NCI-H526 (cell line): Measurements from ENCODE around the gene PCDHGB7.
"Not testable (repeated sequence)": the region's sequence is repeated elsewhere in the genome, so short reads cannot be mapped to it uniquely, and the experiment has no call there.

Experiments
- DNase-seq, 2 experiments: peaks; one replicate each; lab custom pipeline; 2025; lab: John Stamatoyannopoulos, UW

Gene PCDHGB7

GRCh38 chr5:141397756-141398551 is 19.5 kb upstream of the PCDHGB7 start, which contains the start of gene PCDHGB5:
PCDHGB5 (plus strand) TSS chr5:141397947; CDS start chr5:141398128, 181 bp downstream.
- DNase-seq = not testable (repeated sequence)

GRCh38 chr5:141398608-141399007 is 18.9 kb upstream of the PCDHGB7 start:
- DNase-seq = no peak

GRCh38 chr5:141399555-141400258 is 17.8 kb upstream of the PCDHGB7 start:
- DNase-seq = no peak

GRCh38 chr5:141402553-141403243 is 14.8 kb upstream of the PCDHGB7 start, which contains the start of gene PCDHGA9:
PCDHGA9 (plus strand) TSS chr5:141402778; CDS start chr5:141402953, 175 bp downstream.
- DNase-seq = peak; percentile 6 to 52

GRCh38 chr5:141403387-141403786 is 14.1 kb upstream of the PCDHGB7 start:
- no peak for DNase-seq

GRCh38 chr5:141407790-141408505 is 9.5 kb upstream of the PCDHGB7 start, which contains the start of gene PCDHGB6:
PCDHGB6 (plus strand) TSS chr5:141408021; CDS start chr5:141408203, 182 bp downstream.
- peak in 1 of 2 experiments; percentile 23 for DNase-seq

- DNase-seq = no peak
Observed at GRCh38 chr5:141409598-141410306, 7.7 kb upstream of the PCDHGB7 start.

GRCh38 chr5:141411575-141411974 is 5.9 kb upstream of the PCDHGB7 start:
- no peak for DNase-seq

- DNase-seq = peak in 1 of 2 experiments; percentile 83
Observed at GRCh38 chr5:141412854-141413539, 4.5 kb upstream of the PCDHGB7 start, which contains the start of gene PCDHGA10. PCDHGA10 (plus strand) TSS chr5:141412987; CDS start chr5:141413176, 189 bp downstream.

GRCh38 chr5:141413540-141414069 is 3.9 kb upstream of the PCDHGB7 start:
- no peak for DNase-seq

GRCh38 chr5:141414548-141415274 is 2.8 kb upstream of the PCDHGB7 start:
- DNase-seq = not testable (repeated sequence)

GRCh38 chr5:141415275-141415618 is 2.2 kb upstream of the PCDHGB7 start:
- DNase-seq = not testable (repeated sequence)

- no peak for DNase-seq
Observed at GRCh38 chr5:141419074-141419880, 1.8 kb downstream of the PCDHGB7 start.

GRCh38 chr5:141420855-141421488 is 3.5 kb downstream of the PCDHGB7 start, which contains the start of gene PCDHGA11:
PCDHGA11 (plus strand) TSS chr5:141421051; CDS start chr5:141421228, 177 bp downstream.
- DNase-seq = peak in 1 of 2 experiments; percentile 27

GRCh38 chr5:141421489-141421855 is 4.0 kb downstream of the PCDHGB7 start:
- no peak for DNase-seq

GRCh38 chr5:141422742-141423291 is 5.3 kb downstream of the PCDHGB7 start:
- DNase-seq = no peak

- no peak for DNase-seq
Observed at GRCh38 chr5:141427783-141428426, 10.4 kb downstream of the PCDHGB7 start.
